ENCODE data around the gene NMNAT3.

- no peak for TF ChIP-seq CTCF (conservative IDR thresholded peaks at IDR 0.05; ENCODE audit: low read length)
- TF ChIP-seq EZH2phosphoT487 (IDR thresholded peaks at IDR 0.05; ENCODE audit: borderline replicate concordance): no peak
Measured at GRCh38 chr3:139558351-139559266, 119.2 kb downstream of the NMNAT3 start.

Measured in Loucy (cell line).